Right kidney (tissue), 1 donor: Measurements from ENCODE around the gene CDA.

ENCODE experiments used
- DNase-seq: peaks from one replicate; pipeline ENCODE4 v3.0.0-alpha.2; 2016

CDA gene

GRCh38 chr1:20648946-20649345 is 60.0 kb downstream of the CDA start:
- no peak for DNase-seq

- DNase-seq, result no peak
These were observed 63.4 kb downstream of the CDA start for GRCh38 chr1:20652300-20652699.

GRCh38 chr1:20654104-20654690 is 65.3 kb downstream of the CDA start:
- DNase-seq, result no peak

GRCh38 chr1:20657024-20657423 is 68.1 kb downstream of the CDA start:
- DNase-seq, result no peak

- DNase-seq, result no peak
These were observed 69.4 kb downstream of the CDA start for GRCh38 chr1:20658166-20658915.

GRCh38 chr1:20660363-20660762 is 71.5 kb downstream of the CDA start:
- no peak for DNase-seq

GRCh38 chr1:20660847-20661206 is 71.9 kb downstream of the CDA start:
- DNase-seq, result peak; percentile 9

- peak; percentile 86 for DNase-seq
These were observed 72.6 kb downstream of the CDA start, which contains the start of gene DDOST for GRCh38 chr1:20661207-20662109. Gene DDOST (minus strand): TSS chr1:20661369. CDS start chr1:20661350, 19 bp downstream.

- no peak for DNase-seq
These were observed 73.2 kb downstream of the CDA start for GRCh38 chr1:20662110-20662475.

GRCh38 chr1:20663365-20663764 is 74.5 kb downstream of the CDA start:
- no peak for DNase-seq

GRCh38 chr1:20663969-20664715 is 75.2 kb downstream of the CDA start:
- no peak for DNase-seq

- no peak for DNase-seq
These were observed 76.8 kb downstream of the CDA start for GRCh38 chr1:20665726-20666125.

- DNase-seq, result no peak
These were observed 77.2 kb downstream of the CDA start for GRCh38 chr1:20666146-20666545.

- no peak for DNase-seq
These were observed 77.9 kb downstream of the CDA start for GRCh38 chr1:20666804-20667203.
